HG03342 (cell line): ENCODE measurements around the gene SFXN2.
"Not testable (repeated sequence)": the region's sequence is repeated elsewhere in the genome, so short reads cannot be mapped to it uniquely, and the experiment has no call there.

Experiments used
- ATAC-seq: cut with Tn5 transposase; IDR thresholded peaks from one replicate; pipeline ENCODE4 v1.9.1; 2021; ENCODE audit warnings: mild to moderate bottlenecking, moderate library complexity; ENCODE audit not compliant: unreplicated experiment

The SFXN2 gene, protein sequence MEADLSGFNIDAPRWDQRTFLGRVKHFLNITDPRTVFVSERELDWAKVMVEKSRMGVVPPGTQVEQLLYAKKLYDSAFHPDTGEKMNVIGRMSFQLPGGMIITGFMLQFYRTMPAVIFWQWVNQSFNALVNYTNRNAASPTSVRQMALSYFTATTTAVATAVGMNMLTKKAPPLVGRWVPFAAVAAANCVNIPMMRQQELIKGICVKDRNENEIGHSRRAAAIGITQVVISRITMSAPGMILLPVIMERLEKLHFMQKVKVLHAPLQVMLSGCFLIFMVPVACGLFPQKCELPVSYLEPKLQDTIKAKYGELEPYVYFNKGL

DNA sequence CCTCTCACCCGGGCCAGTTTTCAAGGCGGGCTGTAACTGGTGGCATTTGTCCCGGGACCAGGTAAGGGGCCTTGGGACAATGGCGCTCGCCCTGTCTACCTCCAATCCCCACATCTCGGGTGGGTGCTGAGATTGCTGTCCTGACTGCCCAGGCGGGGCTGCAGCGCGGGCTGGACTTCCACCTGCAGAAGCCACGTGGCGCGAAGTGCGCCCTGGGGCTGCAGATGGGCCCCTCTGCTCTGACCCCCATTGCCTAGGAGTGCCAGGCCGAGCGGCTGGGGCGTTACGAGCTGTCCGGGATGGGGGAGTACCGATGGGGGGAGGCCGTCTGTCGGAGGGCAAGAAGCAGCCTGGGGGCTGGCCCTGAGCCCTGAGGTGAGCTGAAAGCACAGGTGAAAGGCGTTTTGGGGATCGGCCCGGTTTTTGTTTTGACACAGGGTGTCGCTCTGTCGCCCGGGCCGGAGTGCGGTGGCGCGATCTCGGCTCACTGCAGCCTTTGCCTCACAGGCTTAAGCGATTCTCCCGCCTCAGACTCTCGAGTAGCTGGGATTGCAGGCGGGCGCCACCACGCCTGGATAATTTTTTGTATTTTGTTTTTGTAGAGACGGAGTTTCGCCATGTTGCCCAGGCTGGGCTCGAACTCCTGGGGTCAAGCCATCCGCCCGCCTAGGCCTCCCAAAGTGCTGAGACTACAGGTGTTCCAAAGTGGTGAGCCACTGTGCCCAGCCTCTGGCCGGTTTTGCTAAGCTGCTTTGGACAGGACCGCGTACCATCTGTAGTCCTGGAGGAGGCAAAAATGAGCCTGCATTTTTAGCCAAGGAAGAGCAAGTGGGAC is at the start of gene SFXN2:
Gene SFXN2 (plus strand): TSS at position 16 of the 835 bp plus-strand sequence. CDS start 12,001 bp downstream, outside the sequence.
- ATAC-seq = no peak

DNA sequence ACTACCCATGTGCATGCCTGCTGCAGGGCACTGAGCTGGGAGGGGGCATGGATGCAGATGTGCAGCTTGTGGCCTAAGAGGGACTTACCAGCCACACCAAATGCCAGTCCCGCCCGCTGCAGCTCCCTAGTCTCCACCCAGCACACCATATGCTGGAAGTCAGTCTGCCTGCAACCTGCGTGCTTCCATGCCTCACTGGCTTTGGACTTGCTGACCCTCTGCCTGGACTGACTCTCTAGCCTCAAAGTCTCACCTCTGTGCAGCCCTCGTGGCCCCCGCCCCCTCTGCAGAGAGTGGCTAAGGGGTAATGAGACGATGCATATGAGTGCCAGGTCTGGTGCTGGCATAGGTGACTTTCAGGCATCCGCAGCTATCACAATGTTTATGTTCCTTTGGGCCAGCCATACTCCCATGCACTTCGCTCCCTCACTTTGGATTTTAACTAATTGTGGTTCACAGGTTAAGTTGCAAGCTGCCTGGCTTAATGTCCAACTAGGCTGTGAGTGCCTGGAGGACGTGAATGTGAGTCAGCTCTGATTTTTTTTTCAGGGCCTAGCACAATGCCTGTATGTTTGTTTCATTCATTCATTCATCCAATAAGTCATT is 48.4 kb upstream of the SFXN2 start:
- ATAC-seq = no peak

DNA sequence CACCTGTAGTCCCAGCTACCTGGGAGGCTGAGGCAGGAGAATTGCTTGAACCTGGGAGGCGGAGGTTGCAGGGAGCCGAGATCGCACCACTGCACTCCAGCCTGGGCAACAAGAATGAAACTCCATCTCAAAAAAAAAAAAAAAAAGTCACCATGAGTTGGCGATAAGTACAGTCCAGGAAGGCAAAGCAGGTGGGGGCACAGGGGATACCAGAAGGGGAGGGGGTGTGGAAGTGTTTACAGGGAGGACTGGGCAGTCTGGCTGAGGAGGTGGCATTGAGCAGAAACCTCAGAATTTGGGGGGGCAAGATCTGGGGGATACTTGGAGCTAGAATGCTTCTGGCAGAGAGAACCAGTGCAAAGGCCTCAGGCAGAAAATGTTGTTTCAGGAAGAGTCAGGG is 47.0 kb upstream of the SFXN2 start:
- not testable (repeated sequence) for ATAC-seq

DNA sequence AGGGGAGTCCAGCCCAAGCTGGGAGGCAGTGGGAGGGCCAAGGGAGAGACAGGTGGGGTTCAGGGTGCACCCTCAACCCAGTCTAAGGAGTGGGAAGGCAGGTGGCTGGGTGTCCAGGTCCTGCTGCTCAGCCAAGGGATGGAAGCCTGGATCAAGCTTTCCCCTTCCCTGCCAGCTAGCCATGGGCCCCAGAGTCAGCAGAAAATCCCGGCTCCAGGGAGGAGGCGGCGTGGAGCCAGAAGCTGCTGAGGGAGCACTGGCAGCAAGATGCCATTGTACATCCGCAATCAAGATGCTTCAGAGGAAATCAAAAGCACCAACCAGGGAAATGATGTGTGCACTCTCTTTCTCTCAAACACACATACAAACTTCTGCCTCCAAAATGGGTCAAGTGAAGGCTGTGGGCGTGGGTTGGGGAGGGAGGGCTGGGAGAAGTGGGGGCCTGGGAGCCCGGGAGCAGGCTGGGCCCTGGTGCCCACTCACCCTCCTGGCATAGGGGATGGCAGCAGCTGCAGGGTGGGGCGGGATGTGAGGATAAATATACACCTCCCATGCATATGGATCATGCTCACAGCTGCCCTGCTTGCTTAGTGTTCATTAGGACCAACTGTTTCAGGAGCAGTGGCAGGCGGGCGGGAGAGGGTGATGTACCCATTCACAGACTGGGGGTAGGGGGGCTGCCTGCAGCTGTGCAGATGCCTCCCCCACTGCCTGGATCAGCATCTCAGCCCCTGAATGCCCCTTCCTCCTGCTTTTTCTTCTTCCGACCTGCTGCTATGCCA is 45.9 kb upstream of the SFXN2 start:
- ATAC-seq = no peak

DNA sequence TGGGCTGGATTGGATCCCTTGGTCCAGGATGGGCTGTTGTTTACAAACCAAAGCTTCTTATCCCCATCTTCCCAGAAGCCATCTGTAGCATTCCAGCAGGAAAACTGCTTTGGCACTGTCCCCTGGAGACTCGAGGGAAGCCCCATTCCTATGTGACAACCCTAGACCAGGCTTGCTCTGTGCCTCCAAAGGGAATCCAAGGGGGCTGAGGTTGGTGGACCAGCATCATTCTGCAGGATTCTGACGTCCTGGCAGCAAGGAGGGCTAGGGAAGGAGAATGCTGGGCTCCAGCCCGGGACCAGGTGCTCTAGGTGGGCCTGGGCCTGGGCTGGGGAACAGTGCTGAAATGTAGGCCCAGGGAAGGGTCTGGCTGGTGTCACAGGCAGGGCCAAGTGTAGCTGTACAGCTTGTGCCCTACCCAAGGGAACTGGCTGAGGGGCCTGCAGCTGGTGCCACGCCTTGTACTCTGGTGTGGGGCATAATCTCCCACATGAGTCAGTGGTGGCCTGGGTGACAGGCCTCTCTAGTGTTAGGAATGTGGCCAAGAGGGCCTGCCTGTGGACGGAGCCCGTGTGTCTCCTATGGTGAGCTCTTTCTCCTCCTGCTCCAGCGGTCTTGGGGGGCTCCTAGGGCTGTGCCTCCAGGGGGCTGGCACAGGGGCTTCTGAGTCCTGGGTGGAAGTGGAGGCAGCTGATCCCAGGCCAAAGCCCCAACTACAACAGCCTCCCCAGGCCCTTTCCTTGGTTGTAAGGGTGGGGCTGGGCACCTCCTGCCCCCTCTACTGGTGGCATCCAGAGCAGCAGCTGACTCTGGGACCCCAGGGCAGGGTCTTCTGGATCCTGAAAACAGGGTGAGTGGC is 45.0 kb upstream of the SFXN2 start:
- ATAC-seq = no peak

DNA sequence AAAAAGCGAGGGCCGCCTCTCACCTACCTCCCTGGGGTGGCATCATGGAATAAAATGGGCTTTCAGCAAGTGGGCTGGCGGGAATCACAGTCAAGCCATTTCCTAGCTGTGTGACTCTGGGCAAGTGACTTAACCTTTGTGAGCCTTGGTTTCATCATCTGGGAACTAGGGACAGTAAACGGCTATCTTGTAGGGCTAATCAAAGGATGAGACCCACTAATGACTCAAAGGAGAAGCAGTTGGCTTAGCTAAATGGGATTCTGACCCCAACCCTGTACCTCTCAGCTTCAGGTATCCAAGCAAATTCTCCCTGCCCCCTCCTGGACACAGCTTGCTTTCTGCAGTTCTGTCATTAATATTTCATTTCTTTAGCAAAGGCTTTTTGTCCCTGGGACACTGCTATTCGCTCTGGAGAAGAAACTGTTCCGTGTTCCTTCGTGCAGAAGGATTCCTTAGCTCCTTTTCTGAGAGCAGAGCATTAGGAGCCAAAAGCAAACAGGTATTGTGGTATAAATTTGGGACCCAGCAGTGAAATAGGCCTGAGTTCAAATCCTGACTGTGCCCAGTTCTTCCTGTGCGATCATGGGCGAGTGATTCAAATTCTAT is 44.3 kb upstream of the SFXN2 start:
- no peak for ATAC-seq

DNA sequence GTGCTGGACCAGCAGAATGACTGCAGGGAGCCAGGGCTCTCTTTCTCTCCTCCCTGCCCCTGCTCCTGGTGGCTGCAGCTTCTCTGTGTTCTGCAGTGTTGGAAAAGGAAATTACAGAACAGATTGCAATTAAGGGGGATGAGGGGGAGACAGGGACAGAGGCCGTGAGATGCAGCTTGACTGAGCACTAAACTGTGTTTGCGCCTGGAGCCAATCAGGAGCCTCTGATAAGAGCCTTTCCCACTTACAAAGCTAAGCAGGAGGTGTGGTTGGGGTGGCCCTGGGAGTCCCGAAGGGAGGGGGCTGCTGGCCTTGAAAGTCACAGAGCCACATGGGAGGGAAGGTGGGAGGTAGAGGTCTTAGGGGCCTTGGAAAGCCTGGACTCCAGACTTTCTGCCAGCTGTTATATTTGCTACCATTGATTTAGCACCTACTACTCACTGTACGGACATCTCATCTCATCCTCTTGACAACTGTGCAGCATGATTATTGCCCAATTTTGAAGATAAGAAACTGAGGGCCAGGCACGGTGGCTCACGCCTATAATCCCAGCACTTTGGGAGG is 43.5 kb upstream of the SFXN2 start:
- no peak for ATAC-seq

DNA sequence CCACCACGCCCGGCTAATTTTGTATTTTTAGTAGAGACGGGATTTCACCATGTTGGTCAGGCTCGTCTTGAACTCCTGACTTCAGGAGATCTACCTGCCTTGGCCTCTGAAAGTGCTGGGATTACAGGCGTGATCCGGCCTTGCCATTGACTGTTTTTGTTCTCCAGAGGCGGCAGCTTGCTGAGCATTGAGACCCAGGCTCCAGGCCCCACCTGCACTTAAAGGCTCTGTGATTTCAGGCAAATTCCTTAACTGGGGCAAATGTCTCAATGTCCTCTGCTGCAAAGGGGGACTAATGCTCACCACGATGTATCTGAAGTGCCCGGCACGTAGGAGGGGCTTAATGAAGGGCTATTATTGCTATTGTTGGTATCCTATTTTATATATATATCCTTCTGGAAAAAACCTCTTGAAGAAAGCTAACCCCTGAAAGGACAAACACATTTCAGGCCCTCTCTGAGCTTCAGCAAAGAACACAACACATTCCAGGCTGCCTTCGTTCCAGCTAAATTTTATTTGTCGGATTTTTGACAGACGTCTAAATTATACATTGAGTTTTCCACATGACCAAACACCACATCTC is 41.1 kb upstream of the SFXN2 start:
- ATAC-seq = no peak

DNA sequence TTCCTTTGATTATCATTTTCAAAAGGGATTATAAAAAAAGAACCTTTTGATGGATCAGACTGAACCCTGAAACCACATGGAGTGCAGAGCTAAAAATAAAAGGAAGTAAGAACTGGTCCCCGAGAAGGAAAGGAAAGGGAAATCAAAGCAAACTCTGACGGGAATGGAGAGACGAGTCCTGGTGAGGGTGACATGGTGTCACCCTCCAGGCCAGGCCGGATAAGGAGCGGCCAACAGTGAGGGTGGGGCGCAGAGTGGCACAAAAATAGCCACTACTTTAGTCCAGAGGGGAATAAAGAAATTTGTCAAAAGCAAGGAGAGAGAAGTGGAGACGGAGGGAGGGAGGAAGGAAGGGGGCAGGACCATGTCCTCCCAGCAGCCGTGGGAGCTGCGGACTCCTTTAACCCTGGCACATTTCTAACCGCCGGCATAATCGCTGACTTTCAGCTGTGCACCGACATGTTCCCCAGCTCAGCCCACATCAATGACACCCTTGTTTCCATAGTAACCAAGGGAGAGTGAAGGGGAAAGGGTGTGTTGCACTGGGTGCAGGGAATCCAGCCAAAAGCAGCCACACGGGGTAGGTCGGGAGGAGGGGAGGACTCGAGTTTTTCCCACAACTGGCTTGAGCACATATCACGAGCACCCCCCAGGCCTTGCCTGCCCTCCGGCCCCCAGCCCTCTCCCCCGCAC is 40.5 kb upstream of the SFXN2 start:
- ATAC-seq = peak; percentile 68

DNA sequence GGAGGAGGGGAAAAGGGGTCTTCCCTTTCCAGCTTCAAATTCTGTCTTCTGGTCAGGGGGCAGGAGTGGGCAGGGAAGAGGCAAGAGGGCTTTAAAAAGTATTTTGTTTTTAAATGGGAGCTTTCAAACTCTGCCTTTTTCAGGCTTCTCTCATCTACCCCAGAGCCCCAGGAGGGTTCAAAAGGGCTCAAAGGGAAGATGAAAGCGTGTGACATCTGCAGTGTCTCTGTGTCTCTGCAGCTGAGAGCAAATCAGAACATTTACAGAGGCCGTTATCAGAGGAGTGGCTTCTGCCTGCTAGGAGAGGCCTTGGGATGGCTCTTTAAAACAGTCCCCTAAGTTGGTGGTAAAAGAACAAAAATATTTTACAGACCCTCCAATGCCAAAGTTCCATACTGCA is 39.9 kb upstream of the SFXN2 start:
- ATAC-seq = no peak

DNA sequence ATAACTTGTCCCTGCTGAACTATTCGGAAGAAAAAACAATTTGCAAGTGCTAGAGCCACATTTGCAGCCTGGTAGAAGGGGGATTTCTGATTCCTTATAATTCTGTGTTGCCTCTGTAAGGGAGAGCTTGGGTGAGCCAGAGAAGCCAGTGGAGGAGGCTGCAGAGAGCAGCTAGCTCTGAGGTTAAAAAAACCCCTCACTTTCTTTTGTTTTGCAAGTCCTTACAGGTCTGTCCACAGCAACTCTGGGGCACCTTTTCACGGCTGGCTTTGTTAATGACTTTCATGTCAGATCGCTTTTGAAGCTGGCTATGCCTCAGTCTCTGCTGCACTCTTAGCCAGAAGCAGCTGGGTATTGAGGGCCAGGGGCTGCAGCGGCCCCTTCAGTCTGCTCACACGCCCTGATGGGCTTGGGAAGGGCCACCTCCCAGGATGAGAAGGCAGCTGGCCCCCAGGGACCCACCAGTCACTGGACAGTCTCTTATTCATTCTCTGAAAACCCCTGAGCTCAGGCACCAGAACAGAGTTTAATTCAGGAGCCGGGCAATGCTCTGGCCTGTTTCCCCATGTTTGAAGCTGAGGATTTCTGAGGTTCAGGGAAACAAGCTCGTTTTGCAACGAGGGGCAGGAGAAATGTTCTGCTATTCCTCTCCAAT is 39.3 kb upstream of the SFXN2 start:
- no peak for ATAC-seq

DNA sequence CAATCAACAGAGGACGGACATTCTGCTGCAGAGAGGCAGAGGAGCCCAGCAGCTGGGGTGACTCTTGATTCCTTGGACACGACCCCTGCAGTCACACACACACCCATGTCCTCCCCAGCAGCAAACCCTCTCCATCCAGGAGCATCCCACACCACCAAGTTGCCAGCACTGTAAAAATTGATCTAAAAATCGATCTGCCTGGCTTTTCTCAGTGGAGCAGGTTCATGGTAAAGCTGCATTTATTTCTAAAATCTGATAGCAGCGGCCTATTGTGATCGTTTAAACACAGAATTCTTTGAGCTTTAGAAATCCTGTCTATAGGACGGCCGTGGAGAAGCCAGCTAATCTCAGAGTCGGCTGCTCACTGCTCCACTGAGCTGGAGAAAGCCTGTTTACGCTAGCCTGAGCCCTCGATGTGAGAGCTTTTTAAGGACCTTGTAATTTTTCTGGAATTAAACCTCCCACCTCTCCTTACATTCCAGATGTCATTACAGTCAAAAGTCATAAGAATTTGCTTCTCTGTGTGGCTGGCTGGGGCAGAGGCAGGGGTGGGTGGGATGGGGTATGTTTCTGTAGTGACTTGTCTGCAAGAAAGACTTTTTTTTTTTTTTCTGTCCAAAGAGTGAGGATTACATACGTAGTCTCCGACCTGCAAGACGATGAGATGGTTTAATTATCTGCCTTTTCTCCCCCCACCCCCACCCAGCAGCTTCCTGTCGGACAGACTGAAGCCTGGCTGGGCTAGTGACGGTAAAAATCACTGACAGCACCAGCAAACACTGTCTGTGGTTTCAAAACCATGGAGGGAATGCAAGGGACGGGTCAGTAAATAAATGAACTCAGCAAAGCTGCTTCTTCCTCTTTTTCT is 38.5 kb upstream of the SFXN2 start:
- ATAC-seq = no peak

DNA sequence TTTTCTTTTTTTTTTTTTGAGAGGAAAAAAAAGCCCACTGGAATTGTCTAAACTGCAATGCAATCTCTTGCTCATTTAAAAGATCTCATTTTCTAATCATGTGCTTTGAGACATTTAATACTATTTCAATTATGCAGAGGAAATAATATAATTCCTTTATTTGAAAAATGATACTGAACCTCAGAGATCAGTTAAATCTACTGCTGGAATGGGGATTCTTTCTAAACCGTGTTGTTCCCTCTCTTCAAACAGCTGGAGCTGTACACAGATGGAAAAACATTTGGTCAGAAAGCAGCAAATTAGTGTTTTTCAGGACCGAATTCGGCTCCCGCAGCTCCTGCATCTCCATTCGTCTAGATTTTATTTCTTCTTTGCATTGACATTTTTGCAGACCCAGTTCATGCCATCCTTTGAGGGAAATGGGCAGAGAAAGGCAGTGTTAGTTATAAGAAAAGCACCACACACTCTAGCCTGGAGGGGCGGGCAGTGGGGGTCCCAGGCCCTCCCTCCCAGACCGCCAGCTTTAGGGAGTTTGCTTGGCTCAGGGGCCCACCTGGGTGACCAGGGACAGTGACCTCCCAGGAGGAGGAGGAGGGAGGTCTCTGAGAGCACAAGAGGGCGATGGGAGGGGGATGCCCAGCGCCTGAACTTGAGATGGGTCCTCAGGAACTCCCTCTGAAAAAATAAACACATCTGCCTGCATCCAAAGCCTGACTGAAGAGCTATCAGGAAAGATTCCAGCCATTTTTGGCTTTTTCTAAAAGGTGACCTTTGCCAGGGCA is 37.7 kb upstream of the SFXN2 start:
- ATAC-seq = no peak

DNA sequence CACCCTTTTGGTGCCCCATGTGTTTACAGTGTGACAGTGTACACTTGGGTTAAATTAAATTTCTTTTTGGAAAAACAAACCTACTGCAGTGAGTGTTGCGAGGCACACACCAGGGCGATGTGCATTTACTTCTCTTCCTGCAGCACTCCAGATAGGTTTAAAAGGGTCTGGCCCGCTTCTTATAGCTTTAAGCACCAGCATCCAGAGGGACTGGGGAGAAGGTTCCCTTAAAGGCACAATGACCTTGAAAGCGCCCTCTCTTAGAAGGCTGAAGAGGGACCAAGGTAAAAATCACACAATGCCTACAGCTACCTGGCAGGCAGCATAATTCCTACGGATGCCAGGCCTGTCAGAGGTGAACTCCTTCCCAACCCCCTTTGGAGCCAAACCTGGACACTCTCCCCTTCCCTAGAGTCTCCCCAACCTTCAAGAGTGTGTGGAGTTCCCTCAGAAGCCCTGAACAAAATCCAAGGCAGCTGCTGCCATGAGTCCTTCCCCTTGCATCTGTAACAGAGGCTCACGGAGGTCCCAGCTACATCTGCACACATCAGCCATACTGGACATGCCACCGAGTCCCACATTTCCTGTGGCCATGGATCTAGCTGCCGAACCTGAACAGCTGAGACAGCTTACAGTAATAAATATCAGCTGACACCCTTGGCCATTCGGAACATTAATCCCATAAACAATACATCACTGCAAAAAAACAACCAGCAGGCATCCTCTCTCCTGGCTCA is 36.9 kb upstream of the SFXN2 start:
- ATAC-seq = no peak

DNA sequence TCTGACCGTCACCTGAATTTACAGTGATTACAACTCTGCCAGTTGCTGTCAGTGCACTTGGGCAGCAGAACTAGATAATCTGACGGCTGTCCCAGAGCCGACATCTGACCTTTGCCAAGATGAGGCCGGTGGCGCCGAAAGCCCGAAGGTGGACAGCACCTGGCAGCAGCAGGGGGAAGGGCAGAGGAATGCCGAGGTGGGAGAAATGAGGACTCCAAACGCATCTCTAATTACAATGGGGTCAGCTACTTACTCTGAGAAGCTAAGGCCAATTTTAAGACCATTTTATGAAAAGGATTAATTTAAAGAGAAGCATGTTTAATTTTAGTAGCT is 36.4 kb upstream of the SFXN2 start:
- no peak for ATAC-seq

DNA sequence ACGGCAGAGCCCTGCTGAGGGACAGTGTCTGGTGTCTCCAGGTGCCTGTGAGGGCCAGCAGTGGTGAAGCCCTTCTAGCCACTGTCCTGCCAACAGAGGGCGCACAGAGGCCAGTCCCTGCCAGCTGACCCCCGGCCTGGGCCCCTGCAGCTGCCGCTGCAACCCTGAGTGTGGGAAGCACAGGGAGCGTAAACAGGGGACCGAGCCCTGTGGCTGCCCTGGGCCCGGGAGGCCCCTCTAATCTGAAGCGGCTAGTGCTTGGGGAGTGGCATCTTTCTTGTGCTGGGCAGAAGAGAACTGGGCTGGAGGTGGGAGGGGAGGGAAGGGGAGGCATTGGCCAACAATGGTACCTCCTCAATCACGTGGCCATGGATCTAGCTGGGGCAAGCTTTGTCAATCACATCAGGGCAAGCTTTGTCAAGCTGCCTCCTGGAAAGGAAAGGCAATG is 35.6 kb upstream of the SFXN2 start:
- no peak for ATAC-seq
